Breast epithelium (tissue), 4 donors: ENCODE data around the gene ANKRD13D. TPM values are rescaled to one million over a fixed set of nuclear protein-coding genes. Genes with fewer than 3 reads are reported as not detected.

Experiments used
- DNase-seq, 2 donors: peaks; one replicate each; pipeline ENCODE4 v3.0.0-alpha.2; 2019; ENCODE audit warnings: low spot score in 2 of 2
- H3K27ac ChIP-seq, 2 donors: fragments of 200-600 bp; sonication (generic) in 1 of 2; one replicate each; pipeline ENCODE4 v1.5.1; 2016 to 2019; ENCODE audit warnings: mild to moderate bottlenecking in 1 of 2
- H3K27me3 ChIP-seq, 2 donors: fragments of 200-600 bp; sonication (generic) in 1 of 2; one replicate each; pipeline versions ENCODE4 v1.5.1 to v1.6.0; 2017 to 2019; ENCODE audit warnings: control low read depth in 1 of 2, mild to moderate bottlenecking in 1 of 2
- H3K36me3 ChIP-seq: fragments of 200-600 bp; one replicate; pipeline ENCODE4 v1.5.1; 2019
- H3K4me1 ChIP-seq, 2 donors: fragments of 200-600 bp; sonication (generic); one replicate each; pipeline ENCODE4 v1.5.1; 2016 to 2019; ENCODE audit warnings: control low read depth in 1 of 2
- H3K4me3 ChIP-seq, 3 donors: fragments of 200-600 bp; sonication (generic); 1 replicate in 2 of 3; 2 replicates in 1 of 3; pipeline ENCODE4 v1.5.1; 2016 to 2019; ENCODE audit warnings: mild to moderate bottlenecking in 3 of 3, moderate library complexity in 2 of 3
- H3K9me3 ChIP-seq, 2 donors: fragments of 200-600 bp; sonication (generic) in 1 of 2; one replicate each; pipeline ENCODE4 v1.5.1; 2016 to 2019; ENCODE audit warnings: control low read depth in 1 of 2
- POLR2A ChIP-seq: fragments of 450-650 bp; IDR thresholded peaks from one replicate; pipeline ENCODE4 v1.6.1; 2016; ENCODE audit warnings: antibody characterized with exemption, mild to moderate bottlenecking, moderate library complexity
- POLR2AphosphoS5 ChIP-seq, 3 donors: sonication (generic); formaldehyde crosslinking; IDR thresholded peaks; one replicate each; pipeline ENCODE4 v1.6.1; 2017; ENCODE audit warnings: antibody characterized with exemption in 3 of 3
- intact Hi-C: fragments of 100-400 bp; cut with DNase I; formaldehyde crosslinking; loops from one replicate; pipeline ENCODE4 v1.15.1; 2023; ENCODE audit warnings: low total_unique reads
- total RNA-seq, 3 donors: library from RNA; depleted of rRNA; stranded (reverse); fragments of >200 nt; gene quantifications; one replicate each; pipeline ENCODE4 v1.1.0, GENCODE V29; 2016
- TF ChIP-seq, protein P1 (sequence below), 3 donors: fragments of 450-650 bp; IDR thresholded peaks; one replicate each; pipeline ENCODE4 v1.5.1; 2016 to 2017; ENCODE audit warnings: antibody characterized with exemption in 3 of 3, mild to moderate bottlenecking in 3 of 3, moderate library complexity in 3 of 3

ANKRD13D gene
- total RNA-seq, 3 donors from 2014 or later = 23.7 to 51.8 (median 40.7) TPM

GRCh38 chr11:67282876-67283371, 6.2 kb upstream of the ANKRD13D start:
- Histone ChIP-seq H3K4me1 (peaks cover 13 to 14% of the 10 kb centered on the region in 2 donors), H3K27ac (peak overlapping the region in 1 of 2 donors; percentile 35), H3K36me3 (peaks cover 22% of the 10 kb centered on the region), H3K27me3 (no peaks in the 10 kb centered on the region), H3K9me3 (no peaks in the 10 kb centered on the region), H3K4me3 (no peak overlapping the region)
- intact Hi-C loops = no loop called here
- TF ChIP-seq POLR2A (no peak), POLR2AphosphoS5 (IDR thresholded peaks at IDR 0.05) (no peak)
- TF ChIP-seq, protein P1, sequence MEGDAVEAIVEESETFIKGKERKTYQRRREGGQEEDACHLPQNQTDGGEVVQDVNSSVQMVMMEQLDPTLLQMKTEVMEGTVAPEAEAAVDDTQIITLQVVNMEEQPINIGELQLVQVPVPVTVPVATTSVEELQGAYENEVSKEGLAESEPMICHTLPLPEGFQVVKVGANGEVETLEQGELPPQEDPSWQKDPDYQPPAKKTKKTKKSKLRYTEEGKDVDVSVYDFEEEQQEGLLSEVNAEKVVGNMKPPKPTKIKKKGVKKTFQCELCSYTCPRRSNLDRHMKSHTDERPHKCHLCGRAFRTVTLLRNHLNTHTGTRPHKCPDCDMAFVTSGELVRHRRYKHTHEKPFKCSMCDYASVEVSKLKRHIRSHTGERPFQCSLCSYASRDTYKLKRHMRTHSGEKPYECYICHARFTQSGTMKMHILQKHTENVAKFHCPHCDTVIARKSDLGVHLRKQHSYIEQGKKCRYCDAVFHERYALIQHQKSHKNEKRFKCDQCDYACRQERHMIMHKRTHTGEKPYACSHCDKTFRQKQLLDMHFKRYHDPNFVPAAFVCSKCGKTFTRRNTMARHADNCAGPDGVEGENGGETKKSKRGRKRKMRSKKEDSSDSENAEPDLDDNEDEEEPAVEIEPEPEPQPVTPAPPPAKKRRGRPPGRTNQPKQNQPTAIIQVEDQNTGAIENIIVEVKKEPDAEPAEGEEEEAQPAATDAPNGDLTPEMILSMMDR (IDR thresholded peaks at IDR 0.05) = no peak
- no peak for DNase-seq

- Histone ChIP-seq H3K27ac (peak overlapping the region in 1 of 2 donors; percentile 35), H3K9me3 (no peaks in the 10 kb centered on the region), H3K4me3 (no peak overlapping the region), H3K36me3 (peaks cover 22% of the 10 kb centered on the region), H3K4me1 (peaks cover 9 to 11% of the 10 kb centered on the region in 2 donors), H3K27me3 (no peaks in the 10 kb centered on the region)
- TF ChIP-seq POLR2AphosphoS5 (IDR thresholded peaks at IDR 0.05) (no peak), POLR2A (no peak)
- TF ChIP-seq, protein P1 (IDR thresholded peaks at IDR 0.05) = no peak
- intact Hi-C loops = no loop called here
- DNase-seq = no peak
Observed at GRCh38 chr11:67283481-67283963, 5.6 kb upstream of the ANKRD13D start.

DNA sequence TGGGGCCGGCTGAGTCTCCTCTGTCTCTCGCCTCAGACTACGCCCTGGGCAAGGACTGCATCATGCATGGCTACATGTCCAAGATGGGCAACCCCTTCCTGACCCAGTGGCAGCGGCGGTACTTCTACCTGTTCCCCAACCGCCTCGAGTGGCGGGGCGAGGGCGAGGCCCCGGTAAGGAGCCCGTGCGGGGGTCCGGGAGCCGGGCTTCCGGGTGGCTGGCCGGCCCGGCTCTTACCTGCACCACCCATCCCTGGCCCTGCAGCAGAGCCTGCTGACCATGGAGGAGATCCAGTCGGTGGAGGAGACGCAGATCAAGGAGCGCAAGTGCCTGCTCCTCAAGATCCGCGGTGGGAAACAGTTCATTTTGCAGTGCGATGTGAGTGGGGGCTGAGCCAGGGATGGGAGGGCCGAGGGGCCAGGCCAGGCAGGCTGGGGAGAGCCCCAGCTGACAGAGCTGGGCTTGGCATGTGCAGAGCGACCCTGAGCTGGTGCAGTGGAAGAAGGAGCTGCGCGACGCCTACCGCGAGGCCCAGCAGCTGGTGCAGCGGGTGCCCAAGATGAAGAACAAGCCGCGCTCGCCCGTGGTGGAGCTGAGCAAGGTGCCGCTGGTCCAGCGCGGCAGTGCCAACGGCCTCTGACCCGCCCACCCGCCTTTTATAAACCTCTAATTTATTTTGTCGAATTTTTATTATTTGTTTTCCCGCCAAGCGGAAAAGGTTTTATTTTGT, 4.1 kb upstream of the ANKRD13D start:
- Histone ChIP-seq H3K27ac (no peak overlapping the region), H3K4me3 (no peak overlapping the region), H3K36me3 (peaks cover 22% of the 10 kb centered on the region), H3K27me3 (no peaks in the 10 kb centered on the region), H3K9me3 (no peaks in the 10 kb centered on the region), H3K4me1 (peaks cover 8 to 13% of the 10 kb centered on the region in 2 donors)
- DNase-seq = no peak
- intact Hi-C loops = no loop called here
- no peak for TF ChIP-seq POLR2AphosphoS5 (IDR thresholded peaks at IDR 0.05)
- TF ChIP-seq, protein P1 (IDR thresholded peaks at IDR 0.05) = no peak
- no peak for TF ChIP-seq POLR2A

GRCh38 chr11:67285541-67286498, 3.3 kb upstream of the ANKRD13D start:
- H3K36me3 ChIP-seq = peaks cover 20% of the 10 kb centered on the region
- peaks cover 8 to 21% of the 10 kb centered on the region in 2 donors for H3K4me1 ChIP-seq
- TF ChIP-seq, protein P1 (IDR thresholded peaks at IDR 0.05) = no peak
- no peak for TF ChIP-seq POLR2A
- TF ChIP-seq POLR2AphosphoS5 (IDR thresholded peaks at IDR 0.05) = no peak
- peak overlapping the region; percentile 97 to 99 for H3K27ac ChIP-seq
- intact Hi-C loops = no loop called here
- no peak overlapping the region for H3K4me3 ChIP-seq
- no peaks in the 10 kb centered on the region for H3K27me3 ChIP-seq
- no peaks in the 10 kb centered on the region for H3K9me3 ChIP-seq
- no peak for DNase-seq
